Fibroblast of skin of left quadriceps (primary cell): ENCODE results near the gene GRB14.
A peak's percentile ranks its signal among the peaks of the same experiment; 100 is the strongest.
"Not testable (repeated sequence)": the region's sequence is repeated elsewhere in the genome, so short reads cannot be mapped to it uniquely, and the experiment has no call there.

Experiments used
- DNase-seq, 2 experiments: peaks; one replicate each; pipeline ENCODE4 v3.0.0-alpha.2; 2013; ENCODE audit warnings: low read depth in 2 of 2

Gene GRB14

GRCh38 chr2:164620873-164621763, at the start of gene GRB14:
Gene GRB14 (minus strand): TSS chr2:164621482. CDS start chr2:164621309, 173 bp downstream.
- no peak for DNase-seq

GRCh38 chr2:164669291-164669690, 48.0 kb upstream of the GRB14 start:
- DNase-seq, result no peak

- no peak for DNase-seq
Observed at GRCh38 chr2:164667566-164667965, 46.3 kb upstream of the GRB14 start.

- no peak for DNase-seq
Observed at GRCh38 chr2:164664070-164664469, 42.8 kb upstream of the GRB14 start.

GRCh38 chr2:164662868-164663631, 41.8 kb upstream of the GRB14 start:
- DNase-seq, result no peak

GRCh38 chr2:164662066-164662465, 40.8 kb upstream of the GRB14 start:
- DNase-seq, result no peak

GRCh38 chr2:164661349-164661748, 40.1 kb upstream of the GRB14 start:
- peak; percentile 24 to 32 for DNase-seq

GRCh38 chr2:164657129-164657528, 35.8 kb upstream of the GRB14 start:
- DNase-seq, result peak; percentile 27 to 32

- DNase-seq, result no peak
Observed at GRCh38 chr2:164655750-164656149, 34.5 kb upstream of the GRB14 start.

- no peak for DNase-seq
Observed at GRCh38 chr2:164655336-164655735, 34.1 kb upstream of the GRB14 start.

GRCh38 chr2:164651361-164651760, 30.1 kb upstream of the GRB14 start:
- DNase-seq, result no peak

- no peak for DNase-seq
Observed at GRCh38 chr2:164644036-164644700, 22.9 kb upstream of the GRB14 start.

GRCh38 chr2:164642946-164643555, 21.8 kb upstream of the GRB14 start:
- DNase-seq, result no peak

- no peak for DNase-seq
Observed at GRCh38 chr2:164642268-164642667, 21.0 kb upstream of the GRB14 start.

- DNase-seq, result not testable (repeated sequence)
Observed at GRCh38 chr2:164628319-164628718, 7.0 kb upstream of the GRB14 start.

GRCh38 chr2:164625378-164625971, 4.2 kb upstream of the GRB14 start:
- peak in 1 of 2 experiments; percentile 19 for DNase-seq

- no peak for DNase-seq
Observed at GRCh38 chr2:164624316-164624715, 3.0 kb upstream of the GRB14 start.

- DNase-seq, result no peak
Observed at GRCh38 chr2:164622338-164623106, 1.2 kb upstream of the GRB14 start.

- DNase-seq, result no peak
Observed at GRCh38 chr2:164621764-164622105, 453 bp upstream of the GRB14 start.

- DNase-seq, result no peak
Observed at GRCh38 chr2:164620457-164620856, 825 bp downstream of the GRB14 start.

GRCh38 chr2:164617466-164617865, 3.8 kb downstream of the GRB14 start:
- no peak for DNase-seq
